Neuronal stem cell (in vitro differentiated cells): ENCODE results near the gene SSX1. TPM values are rescaled to one million over a fixed set of nuclear protein-coding genes. Genes with fewer than 3 reads are reported as not detected.
"Not testable (repeated sequence)": the region's sequence is repeated elsewhere in the genome, so short reads cannot be mapped to it uniquely, and the experiment has no call there.

Experiments
- DNase-seq: peaks from one replicate; pipeline ENCODE4 v3.0.0-alpha.2; 2013; ENCODE audit warnings: low spot score
- H2AFZ ChIP-seq: one replicate; pipeline ENCODE4 v1.6.1; 2013; ENCODE audit warnings: mild to moderate bottlenecking, low read length, inconsistent platforms
- H2AK5ac ChIP-seq: 2 replicates; pipeline ENCODE4 v1.6.1; 2013; ENCODE audit warnings: low read depth, mild to moderate bottlenecking, inconsistent platforms, low read length, moderate library complexity, mixed read lengths
- H2BK120ac ChIP-seq: 2 replicates; pipeline ENCODE4 v1.6.1; 2013; ENCODE audit warnings: low read depth, mild to moderate bottlenecking, inconsistent platforms, low read length, moderate library complexity, mixed read lengths
- H2BK12ac ChIP-seq: one replicate; pipeline ENCODE4 v1.6.1; 2013; ENCODE audit warnings: low read length, inconsistent platforms
- H2BK15ac ChIP-seq: 2 replicates; pipeline ENCODE4 v1.6.1; 2013; ENCODE audit warnings: mild to moderate bottlenecking, low read length, inconsistent platforms, mixed read lengths
- H2BK5ac ChIP-seq: one replicate; pipeline ENCODE4 v1.6.1; 2013; ENCODE audit warnings: inconsistent platforms, mild to moderate bottlenecking, low read length, moderate library complexity
- H3K14ac ChIP-seq: one replicate; pipeline ENCODE4 v1.6.1; 2013; ENCODE audit warnings: low read length, inconsistent platforms
- H3K18ac ChIP-seq: 2 replicates; pipeline ENCODE4 v1.6.1; 2013; ENCODE audit warnings: low read length, inconsistent platforms
- H3K23ac ChIP-seq: 2 replicates; pipeline ENCODE4 v1.6.1; 2013; ENCODE audit warnings: low read depth, mild to moderate bottlenecking, mixed read lengths, low read length, inconsistent platforms; ENCODE audit not compliant: poor library complexity
- H3K27ac ChIP-seq: replicated peaks from 3 replicates; pipeline ENCODE4 v1.5.1; 2013; ENCODE audit warnings: low read length, inconsistent platforms
- H3K27me3 ChIP-seq, 3 experiments: 2 replicates each; pipeline ENCODE4 v1.6.1; 2013; ENCODE audit warnings: low read length in 3 of 3, mild to moderate bottlenecking in 2 of 3, inconsistent platforms in 1 of 3, low read depth in 1 of 3, mixed read lengths in 1 of 3, moderate library complexity in 1 of 3; ENCODE audit not compliant: control insufficient read depth in 3 of 3, insufficient read depth in 3 of 3
- H3K36me3 ChIP-seq, 2 donors: replicated peaks in 1 of 2; 2 replicates each; pipeline ENCODE4 v1.6.1; 2013; ENCODE audit warnings: low read length in 2 of 2; ENCODE audit not compliant: control insufficient read depth in 2 of 2, insufficient read depth in 2 of 2
- H3K4ac ChIP-seq: 2 replicates; pipeline ENCODE4 v1.6.1; 2013; ENCODE audit warnings: inconsistent platforms, mild to moderate bottlenecking, low read length, moderate library complexity
- H3K4me1 ChIP-seq, 2 donors: 1 replicate in 1 of 2; 2 replicates in 1 of 2; pipeline ENCODE4 v1.6.1; 2013; ENCODE audit warnings: low read length in 2 of 2, low read depth in 1 of 2; ENCODE audit not compliant: control insufficient read depth in 2 of 2, insufficient read depth in 1 of 2
- H3K4me2 ChIP-seq: one replicate; pipeline ENCODE4 v1.6.1; 2013; ENCODE audit warnings: mild to moderate bottlenecking, low read length, inconsistent platforms; ENCODE audit not compliant: insufficient read depth, poor library complexity, severe bottlenecking
- H3K4me3 ChIP-seq, 2 donors: 2 replicates each; pipeline ENCODE4 v1.5.1; 2013; ENCODE audit warnings: low read length in 2 of 2, mild to moderate bottlenecking in 2 of 2, inconsistent platforms in 1 of 2, moderate library complexity in 1 of 2
- H3K79me1 ChIP-seq: one replicate; pipeline ENCODE4 v1.6.1; 2013; ENCODE audit warnings: low read depth, mild to moderate bottlenecking, inconsistent platforms, low read length, moderate library complexity
- H3K9ac ChIP-seq: one replicate; pipeline ENCODE4 v1.6.1; 2013; ENCODE audit warnings: mild to moderate bottlenecking, low read depth, low read length, inconsistent platforms; ENCODE audit not compliant: poor library complexity
- H3K9me3 ChIP-seq, 2 donors: replicated peaks in 1 of 2; 2 replicates each; pipeline versions ENCODE3 to v1.6.1; 2013; ENCODE audit warnings: low read length in 2 of 2, mild to moderate bottlenecking in 2 of 2, inconsistent platforms in 1 of 2, low read depth in 1 of 2, mixed read lengths in 1 of 2, moderate library complexity in 1 of 2; ENCODE audit not compliant: control insufficient read depth in 2 of 2, insufficient read depth in 1 of 2
- H4K8ac ChIP-seq: one replicate; pipeline ENCODE4 v1.6.1; 2013; ENCODE audit warnings: low read depth, mild to moderate bottlenecking, inconsistent platforms, low read length, moderate library complexity
- H4K91ac ChIP-seq: one replicate; pipeline ENCODE4 v1.6.1; 2013; ENCODE audit warnings: low read length, low read depth, mild to moderate bottlenecking, inconsistent platforms; ENCODE audit not compliant: poor library complexity
- WGBS, 2 donors: extraction: QIAGEN DNeasy Blood & Tissue Kit; methylation state at CpG; one replicate each; pipeline ENCODE4 v1.1.7; 2013; ENCODE audit warnings: missing lambda C conversion rate in 2 of 2, mixed read lengths in 1 of 2; ENCODE audit not compliant: insufficient read length in 2 of 2, insufficient replicate concordance in 1 of 2; ENCODE audit errors: extremely low coverage in 2 of 2; 5-methylcytosine and 5-hydroxymethylcytosine counted together
- small RNA-seq: library from polyadenylated mRNA; stranded (forward); fragments of <200 nt; extraction: miRNeasy Mini kit (QIAGEN cat#:217004); gene quantifications from one replicate; pipeline ENCODE3, GENCODE V24; 2013; ENCODE audit not compliant: insufficient read depth

The SSX1 gene

DNA sequence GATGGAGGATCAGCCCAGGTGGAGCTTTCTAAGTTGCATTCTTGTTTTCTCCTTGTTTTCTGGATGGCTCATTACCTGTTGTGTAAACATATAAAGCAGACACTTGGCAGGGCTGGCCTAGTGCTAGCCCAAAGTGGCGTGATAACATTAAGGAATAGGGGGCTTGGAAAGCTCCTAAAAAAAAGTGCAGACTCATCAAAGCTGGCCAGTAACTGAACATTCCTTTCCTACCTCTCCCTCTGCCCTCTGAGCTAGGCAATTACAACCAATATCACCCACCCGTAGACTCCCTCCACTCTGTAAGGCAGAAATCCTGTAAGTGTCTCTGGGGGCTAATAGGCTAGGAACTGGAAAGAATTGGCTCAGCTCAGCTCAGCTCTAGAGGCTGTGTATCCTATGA lies 58.8 kb downstream of the SSX1 start:
- H3K9ac ChIP-seq, H3K27me3 ChIP-seq, H3K4me1 ChIP-seq, H2BK5ac ChIP-seq, H2BK15ac ChIP-seq, H2AK5ac ChIP-seq, H3K4ac ChIP-seq, H3K23ac ChIP-seq, H4K91ac ChIP-seq, H4K8ac ChIP-seq, H3K18ac ChIP-seq, H2BK12ac ChIP-seq, H3K14ac ChIP-seq, H3K27ac ChIP-seq, H2AFZ ChIP-seq, DNase-seq, H3K36me3 ChIP-seq, H3K4me2 ChIP-seq, H2BK120ac ChIP-seq, H3K9me3 ChIP-seq, H3K4me3 ChIP-seq, H3K79me1 ChIP-seq: not testable (repeated sequence)
- no CpG with 5 or more reads among the region's 2 CpGs for WGBS, 2 donors

Small RNA genes within 50 kb of the gene (small RNA-seq; reads per million reads assigned to genes)
- not detected for gene AC245047.3
- not detected for gene AC245047.4
- not detected for gene RNA5SP503
